Erythroblast (primary cell): ENCODE data around the gene IPCEF1.

Experiments
- GATA1 ChIP-seq: IDR thresholded peaks from 2 replicates; pipeline ENCODE4 v1.6.1; 2011; ENCODE audit warnings: low read depth, mild to moderate bottlenecking, control low read depth, low read length, moderate library complexity
- POLR2A ChIP-seq: IDR thresholded peaks from 2 replicates; pipeline ENCODE4 v1.6.1; 2011; ENCODE audit warnings: mild to moderate bottlenecking, low read length

DNA sequence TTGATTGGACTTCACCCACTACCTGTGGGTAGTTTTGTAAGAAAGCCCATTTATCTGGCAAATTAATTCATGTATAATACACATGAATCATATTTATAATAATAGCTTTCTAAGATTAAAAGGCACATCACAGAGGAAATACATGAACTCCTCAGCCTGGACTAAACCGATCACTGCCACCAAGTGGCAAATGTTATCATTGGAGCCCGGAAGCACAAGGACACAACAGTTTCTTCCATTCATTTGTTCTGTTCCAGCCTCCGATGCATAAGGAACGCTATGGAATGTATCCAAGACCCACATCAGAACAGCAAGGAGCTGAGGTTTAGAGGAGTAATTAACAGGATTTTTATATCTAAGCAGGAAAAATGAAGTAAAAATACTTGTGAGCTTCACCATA, 13.9 kb upstream of the IPCEF1 start:
- no peak for TF ChIP-seq POLR2A
- TF ChIP-seq GATA1: no peak
